SK-N-SH (cell line): ENCODE results near the gene ZFP36. TPM values are rescaled to one million over a fixed set of nuclear protein-coding genes. Genes with fewer than 3 reads are reported as not detected.

Experiments
- CTCF ChIA-PET: fragments of 300-600, 350-600 bp; formaldehyde crosslinking; extraction: SDS; loops from one replicate; lab custom pipeline; 2021; lab: Yijun Ruan, JAX
- POLR2A ChIA-PET: fragments of 350-600 bp; sonication (Branson Sonifier 250); formaldehyde crosslinking; extraction: SDS; loops from one replicate; lab custom pipeline; 2020; ENCODE audit warnings: antibody characterized with exemption, inconsistent platforms; lab: Yijun Ruan, JAX
- DNase-seq: peaks from one replicate; pipeline ENCODE4 v3.0.0; 2012
- H2AFZ ChIP-seq: fragments of 200-600 bp; sonication (generic); 2 replicates; pipeline ENCODE4 v1.8.1; 2016; ENCODE audit warnings: antibody characterized with exemption, mild to moderate bottlenecking, low read depth
- H3F3A ChIP-seq: fragments of 200-600 bp; sonication (generic); replicated peaks from 2 replicates; pipeline ENCODE3; 2016; ENCODE audit warnings: antibody characterized with exemption, mild to moderate bottlenecking; ENCODE audit not compliant: insufficient read depth
- H3K27ac ChIP-seq, 2 experiments: fragments of 200-500 bp in 1 of 2; fragments of 200-600 bp in 1 of 2; sonication (Bioruptor generic) in 1 of 2; sonication (generic), shearing (Covaris generic) in 1 of 2; 2 replicates each; pipeline versions ENCODE4 v1.5.1 to v1.6.1; 2014 to 2016; ENCODE audit warnings: low read depth in 2 of 2, inconsistent platforms in 1 of 2, low read length in 1 of 2, mild to moderate bottlenecking in 1 of 2, mixed read lengths in 1 of 2
- H3K27me3 ChIP-seq: fragments of 200-600 bp; sonication (generic), shearing (Covaris generic); 2 replicates; pipeline ENCODE4 v1.6.1; 2016; ENCODE audit warnings: mixed run types; ENCODE audit not compliant: insufficient read depth
- H3K36me3 ChIP-seq, 2 experiments: fragments of 200-500 bp in 1 of 2; fragments of 200-600 bp in 1 of 2; sonication (Bioruptor generic) in 1 of 2; sonication (generic) in 1 of 2; replicated peaks in 1 of 2; 2 replicates each; pipeline versions ENCODE3 to v1.5.1; 2014 to 2016; ENCODE audit warnings: low read length in 1 of 2, mild to moderate bottlenecking in 1 of 2; ENCODE audit not compliant: insufficient read depth in 2 of 2, control insufficient read depth in 1 of 2
- H3K4me1 ChIP-seq, 2 experiments: fragments of 200-500 bp in 1 of 2; fragments of 200-600 bp in 1 of 2; sonication (Bioruptor generic) in 1 of 2; sonication (generic), shearing (Covaris generic) in 1 of 2; 2 replicates each; pipeline versions ENCODE4 v1.5.1 to v1.6.1; 2014 to 2016; ENCODE audit warnings: low read depth in 1 of 2, low read length in 1 of 2, mixed run types in 1 of 2; ENCODE audit not compliant: insufficient read depth in 2 of 2, control insufficient read depth in 1 of 2
- H3K4me2 ChIP-seq: fragments of 200-600 bp; sonication (generic), shearing (Covaris generic); 2 replicates; pipeline ENCODE4 v1.6.1; 2017; ENCODE audit warnings: mixed run types
- H3K4me3 ChIP-seq, 2 experiments: fragments of 200-500 bp in 1 of 2; fragments of 200-600 bp in 1 of 2; sonication (Bioruptor generic) in 1 of 2; sonication (generic), shearing (Covaris generic) in 1 of 2; 2 replicates each; pipeline versions ENCODE4 v1.5.1 to v1.8.1; 2014 to 2016; ENCODE audit warnings: low read depth in 2 of 2, inconsistent platforms in 1 of 2, low read length in 1 of 2, mild to moderate bottlenecking in 1 of 2, mixed read lengths in 1 of 2, moderate library complexity in 1 of 2
- H3K79me2 ChIP-seq: fragments of 200-600 bp; sonication (generic); 2 replicates; pipeline ENCODE4 v1.8.1; 2017; ENCODE audit warnings: mild to moderate bottlenecking; ENCODE audit not compliant: insufficient read depth
- H3K9ac ChIP-seq: fragments of 200-600 bp; sonication (generic); 2 replicates; pipeline ENCODE4 v1.6.1; 2017; ENCODE audit warnings: mixed run types
- H3K9me2 ChIP-seq: fragments of 200-600 bp; sonication (generic); 2 replicates; pipeline ENCODE4 v1.6.1; 2017; ENCODE audit warnings: mixed run types
- H3K9me3 ChIP-seq: fragments of 200-600 bp; sonication (generic); 2 replicates; pipeline ENCODE4 v1.6.1; 2017; ENCODE audit warnings: mixed run types, mild to moderate bottlenecking, moderate library complexity
- H4K20me1 ChIP-seq: fragments of 200-600 bp; sonication (generic); 2 replicates; pipeline ENCODE4 v1.6.1; 2017; ENCODE audit warnings: mild to moderate bottlenecking, mixed run types; ENCODE audit not compliant: insufficient read depth
- CHD2 ChIP-seq: fragments of 150-350 bp; IDR thresholded peaks from 2 replicates; pipeline ENCODE4 v1.6.1; 2018; ENCODE audit warnings: low read length; ENCODE audit not compliant: partially characterized antibody
- FOSL2 ChIP-seq: IDR thresholded peaks from 2 replicates; pipeline ENCODE4 v1.4.0; 2012; ENCODE audit warnings: low read depth, mild to moderate bottlenecking, moderate library complexity, borderline replicate concordance
- FOXM1 ChIP-seq: IDR thresholded peaks from 2 replicates; pipeline ENCODE4 v1.4.0; 2012; ENCODE audit warnings: low read depth, mild to moderate bottlenecking
- GABPA ChIP-seq: IDR thresholded peaks from 2 replicates; pipeline ENCODE4 v1.4.0; 2012; ENCODE audit warnings: low read depth, mild to moderate bottlenecking
- IRF3 ChIP-seq: fragments of 150-350 bp; IDR thresholded peaks from 2 replicates; pipeline ENCODE4 v1.6.1; 2016; ENCODE audit warnings: mild to moderate bottlenecking, low read depth, low read length
- JUND ChIP-seq: IDR thresholded peaks from 2 replicates; pipeline ENCODE4 v1.4.0; 2012
- MEF2A ChIP-seq: IDR thresholded peaks from 2 replicates; pipeline ENCODE4 v1.4.0; 2012; ENCODE audit warnings: low read depth, borderline replicate concordance
- NFIC ChIP-seq: IDR thresholded peaks from 2 replicates; pipeline ENCODE4 v1.4.0; 2012; ENCODE audit warnings: borderline replicate concordance
- PBX3 ChIP-seq: IDR thresholded peaks from 2 replicates; pipeline ENCODE4; 2012
- POLR2AphosphoS5 ChIP-seq: IDR thresholded peaks from 2 replicates; pipeline ENCODE4 v1.6.1; 2012; ENCODE audit warnings: low read depth, low read length
- REST ChIP-seq: IDR thresholded peaks from 2 replicates; pipeline ENCODE4 v1.6.1; 2012; ENCODE audit warnings: mild to moderate bottlenecking, low read depth, low read length, moderate library complexity
- RFX5 ChIP-seq: IDR thresholded peaks from 2 replicates; pipeline ENCODE4 v1.6.1; 2012; ENCODE audit warnings: mild to moderate bottlenecking, improper control_type of control experiment, low read length
- RXRA ChIP-seq: IDR thresholded peaks from 2 replicates; pipeline ENCODE4 v1.4.0; 2012; ENCODE audit warnings: low read depth, mild to moderate bottlenecking, borderline replicate concordance
- SIN3A ChIP-seq: IDR thresholded peaks from 2 replicates; pipeline ENCODE4 v1.6.1; 2012; ENCODE audit warnings: low read depth, mild to moderate bottlenecking, low read length, moderate library complexity, borderline replicate concordance
- TCF12 ChIP-seq: IDR thresholded peaks from 2 replicates; pipeline ENCODE4 v1.4.0; 2012
- WGBS: methylation state at CpG from one replicate; pipeline ENCODE4 v1.1.6; 2017; ENCODE audit warnings: low lambda C conversion rate; 5-methylcytosine and 5-hydroxymethylcytosine counted together
- polyA plus RNA-seq, 3 experiments: library from polyadenylated mRNA; depleted of rRNA; stranded (reverse); fragments of >200 nt; gene quantifications; 2 replicates each; pipeline ENCODE4 v1.2.3, GENCODE V29; 2012
- TF ChIP-seq, protein P1 (sequence below): fragments of 200-600 bp; sonication (generic); IDR thresholded peaks from 2 replicates; pipeline ENCODE4 v1.6.1; 2017; ENCODE audit warnings: antibody characterized with exemption, mild to moderate bottlenecking, moderate library complexity
- TF ChIP-seq, protein P2 (sequence below): IDR thresholded peaks from 2 replicates; pipeline ENCODE4 v1.4.0; 2012; ENCODE audit warnings: low read depth

Gene ZFP36
- polyA plus RNA-seq, 1 of the 3 experiments (the other 2 are of a cell fraction), result 49.3 TPM

DNA sequence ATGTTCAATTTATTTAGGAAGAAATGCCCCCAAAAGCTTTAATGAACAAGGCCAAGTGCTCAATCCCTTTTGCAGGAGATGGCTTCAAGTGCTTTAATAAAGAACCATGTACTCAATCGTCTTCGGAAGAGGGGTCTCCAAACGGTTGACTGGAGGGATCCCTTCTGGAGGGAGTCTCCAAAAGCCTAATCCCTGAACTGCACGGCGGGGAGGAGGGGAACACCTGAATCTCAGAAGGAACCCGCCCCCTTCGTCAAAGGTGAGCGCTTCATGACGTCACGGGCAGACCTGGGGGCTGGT lies 16.2 kb upstream of the ZFP36 start:
- Histone ChIP-seq H4K20me1 (no peaks in the 10 kb centered on the region), H3K4me1 (peaks cover 5 to 17% of the 10 kb centered on the region in 2 experiments; a peak in 2 of 4 replicates), H3K9me3 (no peaks in the 10 kb centered on the region), H3K4me2 (peak overlapping the region; percentile 81), H3K4me3 (peak overlapping the region; percentile 96 to 98), H3K27me3 (no peaks in the 10 kb centered on the region), H3K27ac (peak overlapping the region; percentile 86 to 97), H3K9me2 (no peaks in the 10 kb centered on the region), H3F3A (peaks cover 6% of the 10 kb centered on the region), H3K36me3 (peaks cover 30 to 44% of the 10 kb centered on the region in 2 experiments), H2AFZ (peak overlapping the region; percentile 54; the same call in 1 of the 2 replicates), H3K9ac (peak overlapping the region; percentile 98), H3K79me2 (peaks cover 52% of the 10 kb centered on the region)
- 1% methylated on average over 6 of the region's 10 CpGs for WGBS
- no peak for DNase-seq
- CTCF ChIA-PET, result interaction anchor here (0.7 to 4.7 kb wide), 3 partner anchors 12 to 46 kb away, joined by 3 to 53 read pairs (median 9); partner anchors contain the start of genes PLEKHG2 and RPS16
- POLR2A ChIA-PET, result interaction anchor here (0.7 to 2.1 kb wide), 6 partner anchors 8 to 142 kb away, joined by 3 to 18 read pairs (median 5); partner anchors contain the start of genes EID2B and RPS16
- no peak for TF ChIP-seq MEF2A
- no peak for TF ChIP-seq GABPA
- no peak; the same call in 1 of the 2 replicates for TF ChIP-seq FOXM1
- TF ChIP-seq NFIC, result no peak
- TF ChIP-seq REST, result no peak
- no peak for TF ChIP-seq SIN3A
- no peak for TF ChIP-seq IRF3
- TF ChIP-seq RXRA, result no peak

DNA sequence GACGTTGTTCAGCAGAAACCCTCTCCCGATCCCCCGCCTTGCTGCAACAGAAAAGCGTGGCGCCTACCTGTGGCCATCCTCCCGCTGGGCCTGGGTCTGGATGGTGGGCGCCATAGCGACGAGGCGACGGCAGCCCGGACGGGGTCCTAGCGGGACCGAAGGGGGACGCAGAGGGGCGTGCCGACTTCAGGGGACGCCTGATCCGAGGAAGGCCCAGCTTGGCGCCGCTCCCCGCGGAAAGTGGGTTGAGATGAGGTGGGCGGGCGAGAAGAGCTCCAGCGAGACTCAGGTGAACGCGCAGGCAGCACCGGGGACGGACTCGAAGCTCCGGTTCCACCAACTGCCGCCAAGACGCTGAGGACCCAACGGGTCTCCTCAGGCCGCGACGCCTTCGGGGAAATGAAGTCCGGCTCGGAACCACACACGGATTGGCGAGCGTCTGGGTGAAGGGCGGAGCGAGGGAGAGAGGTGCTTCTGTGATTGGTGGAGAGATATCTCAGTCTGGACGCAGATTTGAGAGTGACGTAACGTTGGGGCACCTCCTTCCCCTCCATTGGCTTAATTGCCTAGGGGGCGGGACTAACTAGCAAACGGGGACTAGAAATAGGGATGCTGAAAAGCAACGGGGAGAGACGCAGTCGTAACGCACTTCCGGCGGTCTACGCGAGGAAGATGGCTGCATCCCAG lies 15.8 kb upstream of the ZFP36 start, which contains the start of the genes MED29 and PAF1:
Gene MED29 (plus strand): TSS at position 628 of the 687 bp plus-strand sequence. CDS start 45 bp downstream, at position 673.
Gene PAF1 (minus strand): TSS at position 356 of the 687 bp plus-strand sequence. CDS start 242 bp downstream, at position 114.
- peaks cover 3% of the 10 kb centered on the region for H3F3A ChIP-seq
- no peaks in the 10 kb centered on the region for H3K9me2 ChIP-seq
- ChIA-PET POLR2A (interaction anchor here (0.7 to 2.1 kb wide), 9 partner anchors 8 to 142 kb away, joined by 3 to 18 read pairs (median 4); partner anchors contain the start of genes EID2B, RPS16 and ZFP36), CTCF (interaction anchor here (0.7 to 4.7 kb wide), 5 partner anchors 11 to 269 kb away, joined by 3 to 53 read pairs (median 5); partner anchors contain the start of genes PLEKHG2 and RPS16)
- H3K27ac ChIP-seq, result peak within 1 kb of the TSS; percentile 86 to 97
- H3K4me1 ChIP-seq, result peaks cover 5 to 17% of the 10 kb centered on the region in 2 experiments; a peak in 2 of 4 replicates
- peak within 1 kb of the TSS; percentile 98 for H3K9ac ChIP-seq
- WGBS, result under 1% methylated on average over 37 of the region's 60 CpGs
- peak within 1 kb of the TSS; percentile 98 for H2AFZ ChIP-seq
- no peaks in the 10 kb centered on the region for H3K27me3 ChIP-seq
- peak within 1 kb of the TSS; percentile 82 for H3K4me2 ChIP-seq
- DNase-seq, result peak; percentile 97
- H3K9me3 ChIP-seq, result no peaks in the 10 kb centered on the region
- peaks cover 54% of the 10 kb centered on the region for H3K79me2 ChIP-seq
- H4K20me1 ChIP-seq, result no peaks in the 10 kb centered on the region
- H3K36me3 ChIP-seq, result peaks cover 25 to 41% of the 10 kb centered on the region in 2 experiments
- H3K4me3 ChIP-seq, result peak within 1 kb of the TSS; percentile 96 to 98
- peak; percentile 88 for TF ChIP-seq CHD2
- TF ChIP-seq PBX3, result peak; percentile 99
- TF ChIP-seq, protein P1, sequence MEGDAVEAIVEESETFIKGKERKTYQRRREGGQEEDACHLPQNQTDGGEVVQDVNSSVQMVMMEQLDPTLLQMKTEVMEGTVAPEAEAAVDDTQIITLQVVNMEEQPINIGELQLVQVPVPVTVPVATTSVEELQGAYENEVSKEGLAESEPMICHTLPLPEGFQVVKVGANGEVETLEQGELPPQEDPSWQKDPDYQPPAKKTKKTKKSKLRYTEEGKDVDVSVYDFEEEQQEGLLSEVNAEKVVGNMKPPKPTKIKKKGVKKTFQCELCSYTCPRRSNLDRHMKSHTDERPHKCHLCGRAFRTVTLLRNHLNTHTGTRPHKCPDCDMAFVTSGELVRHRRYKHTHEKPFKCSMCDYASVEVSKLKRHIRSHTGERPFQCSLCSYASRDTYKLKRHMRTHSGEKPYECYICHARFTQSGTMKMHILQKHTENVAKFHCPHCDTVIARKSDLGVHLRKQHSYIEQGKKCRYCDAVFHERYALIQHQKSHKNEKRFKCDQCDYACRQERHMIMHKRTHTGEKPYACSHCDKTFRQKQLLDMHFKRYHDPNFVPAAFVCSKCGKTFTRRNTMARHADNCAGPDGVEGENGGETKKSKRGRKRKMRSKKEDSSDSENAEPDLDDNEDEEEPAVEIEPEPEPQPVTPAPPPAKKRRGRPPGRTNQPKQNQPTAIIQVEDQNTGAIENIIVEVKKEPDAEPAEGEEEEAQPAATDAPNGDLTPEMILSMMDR, result no peak
- peak; percentile 79 for TF ChIP-seq GABPA
- peak; percentile 99 for TF ChIP-seq POLR2AphosphoS5
- TF ChIP-seq RFX5, result peak; percentile 69; the same call in 1 of the 2 replicates
- TF ChIP-seq TCF12, result no peak
- peak; percentile 62 for TF ChIP-seq IRF3
- TF ChIP-seq FOSL2, result no peak
- TF ChIP-seq, protein P2, sequence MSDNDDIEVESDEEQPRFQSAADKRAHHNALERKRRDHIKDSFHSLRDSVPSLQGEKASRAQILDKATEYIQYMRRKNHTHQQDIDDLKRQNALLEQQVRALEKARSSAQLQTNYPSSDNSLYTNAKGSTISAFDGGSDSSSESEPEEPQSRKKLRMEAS, result peak; percentile 45; the same call in 1 of the 2 replicates
- no peak for TF ChIP-seq JUND
